ENCODE measurements around the gene EIF3F.
"Not testable (repeated sequence)": the region's sequence is repeated elsewhere in the genome, so short reads cannot be mapped to it uniquely, and the experiment has no call there.

Gene EIF3F

GRCh38 chr11:7986768-7987559 is at the start of gene EIF3F:
EIF3F (plus strand) TSS chr11:7987337; CDS start chr11:7987353, 16 bp downstream.
- DNase-seq, result peak; percentile 95

GRCh38 chr11:7941146-7941545 is 46.0 kb upstream of the EIF3F start:
- no peak for DNase-seq

DNA sequence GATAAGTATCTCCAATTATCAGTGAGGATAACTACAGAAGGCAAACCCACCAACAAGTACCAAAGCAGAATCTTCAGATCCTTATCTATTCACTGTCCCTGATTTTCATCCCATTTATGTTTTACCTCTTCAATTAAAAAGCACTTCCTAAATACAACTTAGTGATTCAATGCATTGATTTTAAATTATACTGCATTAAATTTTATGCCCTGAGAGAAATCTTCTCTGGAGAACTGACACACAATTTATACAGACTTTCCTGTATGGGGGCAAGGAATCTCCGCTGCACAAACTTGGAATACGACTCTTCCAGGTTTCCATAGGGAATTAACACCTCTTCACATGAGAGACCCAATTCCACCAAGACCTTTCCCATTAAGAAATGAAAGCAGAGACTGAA is 45.5 kb upstream of the EIF3F start, which contains the start of gene OR10A3:
Gene OR10A3 (minus strand): TSS at position 101 of the 400 bp plus-strand sequence. CDS start 2,188 bp downstream, outside the sequence.
- no peak for DNase-seq

- no peak for DNase-seq
Measured at GRCh38 chr11:7944123-7944522, 43.0 kb upstream of the EIF3F start.

- no peak for DNase-seq
Measured at GRCh38 chr11:7949934-7950333, 37.2 kb upstream of the EIF3F start.

- no peak for DNase-seq
Measured at GRCh38 chr11:7955191-7955590, 31.9 kb upstream of the EIF3F start.

GRCh38 chr11:7964261-7964660 is 22.9 kb upstream of the EIF3F start:
- DNase-seq, result no peak

DNA sequence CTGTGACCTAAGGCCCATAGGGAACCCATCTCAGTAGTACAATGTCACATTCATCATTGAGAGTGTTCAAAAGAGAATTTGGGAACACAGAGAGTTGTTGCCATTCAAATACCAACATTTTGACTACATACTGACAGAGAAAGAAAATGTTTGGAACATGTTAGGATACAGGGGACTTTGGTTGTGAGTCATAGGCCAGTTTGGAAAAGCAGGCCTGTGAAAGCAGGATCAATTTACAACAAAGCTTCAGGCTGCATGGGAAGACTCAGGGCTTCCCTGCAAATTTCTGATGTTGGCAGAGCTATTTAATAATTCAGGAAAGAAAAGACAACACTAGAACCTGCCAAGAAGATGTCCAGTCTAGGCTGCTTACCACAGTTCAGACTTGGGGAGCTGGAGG is 22.3 kb upstream of the EIF3F start:
- no peak for DNase-seq

DNA sequence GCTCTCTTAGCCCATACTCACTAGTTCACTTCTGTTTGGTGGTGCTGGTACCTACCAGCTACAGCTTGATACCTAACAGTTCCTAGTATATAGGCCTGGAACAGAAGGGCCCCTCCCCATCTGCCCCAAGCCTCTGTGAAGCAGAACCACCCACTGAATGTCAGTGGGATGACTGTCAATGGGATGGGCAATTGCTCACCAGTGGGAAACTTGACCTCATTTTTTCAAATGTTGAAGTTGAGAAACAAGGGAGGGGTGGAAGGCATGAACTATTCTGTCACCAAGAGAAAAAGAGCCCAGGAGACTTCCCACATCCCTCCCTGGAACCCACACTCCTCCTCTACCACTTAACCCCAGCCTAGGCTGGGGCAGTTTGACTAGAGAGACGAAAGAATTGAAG is 21.8 kb upstream of the EIF3F start, which contains the start of gene NLRP10:
Gene NLRP10 (minus strand): TSS at position 62 of the 400 bp plus-strand sequence. CDS start 1,952 bp downstream, outside the sequence.
- no peak for DNase-seq

- DNase-seq, result no peak
Measured at GRCh38 chr11:7967097-7967496, 20.0 kb upstream of the EIF3F start.

GRCh38 chr11:7967826-7968225 is 19.3 kb upstream of the EIF3F start:
- DNase-seq, result no peak

DNA sequence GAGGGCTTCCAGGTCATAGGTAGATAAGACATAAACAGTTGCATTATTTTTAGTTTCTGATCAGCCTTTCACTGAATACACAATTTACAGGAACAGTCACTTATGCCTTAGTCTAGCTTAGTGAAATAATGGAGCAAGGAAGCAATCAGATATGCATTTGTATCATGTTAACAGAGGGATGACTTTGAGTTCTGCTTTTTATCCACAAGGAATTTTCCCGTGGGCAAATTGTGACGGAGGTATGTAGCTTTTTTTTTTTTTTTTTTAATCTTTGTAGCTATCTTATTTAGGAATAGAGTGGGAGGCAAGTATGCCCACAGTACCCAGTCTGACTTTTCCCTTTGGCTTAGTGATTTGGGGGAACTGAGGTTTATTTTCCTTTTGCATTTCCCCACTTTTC is 18.5 kb upstream of the EIF3F start:
- no peak for DNase-seq

DNA sequence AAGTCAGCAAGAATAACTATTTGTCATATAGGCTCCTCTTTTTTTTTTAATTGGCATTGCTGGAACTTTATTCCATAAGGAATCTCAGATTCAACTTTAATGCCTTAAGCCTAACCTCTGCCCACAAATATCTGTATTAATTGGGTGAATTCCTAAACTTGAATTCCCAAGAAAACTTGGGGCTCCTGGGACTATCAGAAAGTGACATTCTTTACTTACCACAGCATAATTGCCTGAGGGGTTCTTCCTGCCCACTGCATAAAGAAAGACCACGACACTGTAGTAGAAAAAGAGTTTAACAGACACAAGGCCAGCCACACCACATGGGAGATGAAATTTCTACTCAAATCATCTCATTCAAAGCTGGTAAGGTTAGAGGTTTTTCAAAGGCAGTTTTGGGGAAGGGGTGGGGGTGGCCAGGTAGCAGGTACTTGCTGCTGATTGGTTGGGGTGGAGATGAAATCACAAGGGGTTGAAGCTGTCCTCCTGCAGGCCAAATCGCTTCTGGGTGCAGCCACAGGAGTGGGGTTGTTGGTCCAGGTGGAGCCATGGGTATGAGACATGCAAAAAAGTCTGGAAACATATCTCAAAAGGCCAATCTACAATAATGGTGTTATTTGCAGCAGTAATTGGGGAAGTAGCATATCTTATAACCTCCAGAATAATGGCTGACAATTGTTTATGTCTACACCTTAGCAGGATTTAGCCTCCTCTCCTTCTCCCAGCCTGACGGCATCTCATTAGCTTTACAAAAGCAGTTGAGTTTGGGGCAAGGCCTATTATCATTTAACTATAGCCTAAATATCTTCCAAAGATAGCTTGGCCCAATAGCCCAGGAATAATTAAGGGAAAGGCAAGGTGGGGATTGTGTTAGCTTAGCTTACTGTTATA is 17.1 kb upstream of the EIF3F start:
- DNase-seq, result no peak

DNA sequence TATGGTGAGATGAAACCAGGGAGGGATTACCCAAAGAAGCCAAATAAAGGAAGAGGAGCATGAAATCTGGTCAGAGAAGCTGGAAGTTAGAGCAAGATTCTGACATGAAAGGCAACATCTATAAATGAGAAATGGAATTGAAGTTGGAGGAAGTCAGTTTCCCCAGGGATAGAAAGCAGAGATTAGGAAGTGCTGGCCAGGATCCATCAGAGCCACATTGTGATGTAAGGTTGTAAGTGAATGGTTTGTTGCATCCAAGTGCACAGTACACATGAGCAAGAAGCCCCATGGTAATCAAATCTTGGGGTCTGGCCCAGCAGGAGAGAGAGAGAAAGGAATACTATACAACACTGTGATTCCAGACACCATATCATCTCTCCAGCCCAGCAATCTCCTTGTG is 15.3 kb upstream of the EIF3F start:
- no peak for DNase-seq

- no peak for DNase-seq
Measured at GRCh38 chr11:7973011-7973410, 14.1 kb upstream of the EIF3F start.

- no peak for DNase-seq
Measured at GRCh38 chr11:7974668-7975067, 12.5 kb upstream of the EIF3F start.

- DNase-seq, result no peak
Measured at GRCh38 chr11:7977232-7977917, 9.8 kb upstream of the EIF3F start.

DNA sequence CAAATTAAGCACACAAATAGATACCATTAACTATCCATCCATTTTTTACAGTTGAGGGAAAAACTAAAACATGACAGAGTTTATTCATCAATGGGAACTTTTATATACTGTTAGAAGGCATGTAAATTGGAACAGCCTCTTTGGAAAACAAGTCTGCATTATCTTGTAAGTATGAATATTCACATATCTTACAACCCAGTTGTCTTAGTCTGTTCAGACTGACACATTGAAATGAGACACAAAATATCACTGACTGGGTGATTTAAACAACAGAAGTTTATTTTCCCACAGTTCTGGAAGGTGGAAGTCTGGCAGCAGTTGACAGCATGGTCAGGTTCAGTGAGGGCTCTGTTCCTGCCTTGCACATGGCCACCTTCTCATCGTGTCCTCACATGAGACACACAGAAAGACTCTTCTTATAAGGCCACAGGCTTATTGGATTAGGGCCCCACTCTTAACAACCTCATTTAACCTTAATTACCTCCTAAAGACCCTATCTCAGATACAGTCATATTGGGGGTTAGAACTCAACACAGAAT is 5.4 kb upstream of the EIF3F start:
- DNase-seq, result no peak

DNA sequence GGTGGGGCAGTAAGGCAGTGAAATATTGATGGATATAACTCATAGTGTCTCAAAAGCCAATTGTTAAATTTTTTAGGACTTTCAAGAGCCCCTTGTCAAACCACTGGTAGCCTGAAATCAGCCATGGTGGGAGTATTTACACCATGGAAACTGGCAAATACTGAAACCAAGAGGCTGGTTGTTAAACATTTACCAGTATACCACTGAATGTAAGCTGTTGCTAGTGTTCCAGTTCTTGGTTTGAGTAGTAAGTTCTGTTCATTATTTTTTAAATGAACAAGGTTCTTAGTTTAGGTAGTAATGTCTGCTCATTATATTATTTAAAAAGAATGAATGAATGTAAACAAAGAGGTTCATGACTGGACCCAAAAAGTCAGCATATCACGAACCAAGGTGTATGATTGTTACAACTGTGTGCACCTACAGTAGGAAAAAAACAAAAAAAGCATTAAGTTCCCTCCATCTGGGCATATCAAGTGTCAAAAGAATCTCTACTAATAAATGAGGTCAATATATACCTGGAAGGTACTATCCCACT is 4.5 kb upstream of the EIF3F start:
- no peak for DNase-seq

GRCh38 chr11:7983832-7984590 is 3.1 kb upstream of the EIF3F start:
- DNase-seq, result no peak

GRCh38 chr11:7987560-7987883 is 385 bp downstream of the EIF3F start:
- DNase-seq, result not testable (repeated sequence)

All from NK-92 treated with Interleukin-12 subunit alpha and Interleukin-12 subunit beta, amount 100 ng/mL, for 24 hours (cell line).